ENCODE data around the gene TMEM107. TPM values are rescaled to one million over a fixed set of nuclear protein-coding genes. Genes with fewer than 3 reads are reported as not detected.
A peak's percentile ranks its signal among the peaks of the same experiment; 100 is the strongest.

Gene TMEM107
- total and polyA plus RNA-seq, 10 of the 15 experiments (the other 5 are each of a cell fraction or from before 2014, with no cell fraction given): 7.9 to 38.7 (median 22.9) TPM

DNA sequence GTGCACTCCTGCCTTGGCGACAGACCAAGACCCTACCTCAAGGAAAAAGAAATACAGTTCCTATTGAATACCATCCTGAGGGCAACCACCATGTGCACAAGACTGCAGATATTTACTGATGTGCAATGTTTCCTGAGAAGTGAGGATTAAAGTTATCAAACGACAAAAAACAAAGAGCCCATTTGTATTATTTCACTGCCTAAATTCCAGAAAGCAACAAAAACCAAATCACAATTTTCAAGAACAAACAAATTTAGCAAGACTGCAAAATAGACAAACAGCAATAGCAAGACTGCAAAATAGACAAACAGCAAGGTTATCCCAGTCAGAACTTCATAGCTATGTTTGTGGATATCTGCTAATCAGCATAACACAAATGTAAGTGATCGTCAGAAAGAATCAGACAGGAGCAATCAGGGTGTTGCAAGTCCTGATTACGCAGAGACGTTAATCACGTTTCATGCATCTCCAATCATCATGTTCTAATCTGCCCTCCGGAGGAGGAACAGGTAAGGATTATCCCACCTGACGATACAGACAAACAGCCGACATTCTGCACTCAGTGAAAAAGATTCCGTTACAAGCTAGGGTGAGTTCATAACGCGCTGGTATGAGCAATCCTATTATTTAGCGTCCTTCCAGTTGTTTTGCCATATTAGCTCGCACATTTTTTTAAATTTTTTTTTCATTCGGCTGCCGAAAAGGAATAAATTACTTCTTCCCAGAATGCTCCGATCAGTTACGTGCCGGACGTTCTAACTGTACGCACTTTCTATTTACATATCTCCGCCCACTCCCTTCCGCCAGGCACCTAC lies 2.9 kb downstream of the TMEM107 start:
- Histone ChIP-seq H3K9ac (ENCODE audit: control insufficient read depth, insufficient read depth, low read length) (peak overlapping the region; percentile 88), H3K4me3 (peak overlapping the region; percentile 65), H3K4me2 (ENCODE audit: control insufficient read depth, insufficient read depth) (peak overlapping the region; percentile 99), H3K79me2 (ENCODE audit: control insufficient read depth, insufficient read depth, low read length) (peaks cover 3% of the 10 kb centered on the region; the same call in 1 of the 2 replicates), H3K27ac (ENCODE audit: control insufficient read depth, insufficient read depth) (peak overlapping the region; percentile 99), H3K27me3 (replicated peaks in 1 of 2; ENCODE audit: control insufficient read depth in 2 of 2, insufficient read depth in 2 of 2, low read length in 1 of 2) (no peaks in the 10 kb centered on the region), H4K20me1 (ENCODE audit: control insufficient read depth, insufficient read depth) (no peaks in the 10 kb centered on the region), H3K36me3 (ENCODE audit: control insufficient read depth in 2 of 2, insufficient read depth in 2 of 2, low read length in 1 of 2) (no peaks in the 10 kb centered on the region), H3K4me1 (ENCODE audit: control insufficient read depth, insufficient read depth, low read length) (peaks cover 14% of the 10 kb centered on the region), H2AFZ (ENCODE audit: control insufficient read depth, low read depth, low read length) (peak overlapping the region; percentile 89), H3K9me3 (replicated peaks; ENCODE audit: control insufficient read depth, insufficient read depth, low read length) (no peaks in the 10 kb centered on the region)
- SMC1A ChIA-PET (ENCODE audit: uncharacterized antibody, unreplicated experiment): interaction anchor here (0.9 to 1.9 kb wide), 12 partner anchors 9 to 74 kb away, joined by 3 to 7 read pairs (median 5); partner anchors contain the start of genes AURKB and CTC1
- DNase-seq (ENCODE audit: low read depth, low spot score) (peak; percentile 98), ATAC-seq (peak; percentile 86), FAIRE-seq (peak; percentile 94)
- RAD21 ChIA-PET (ENCODE audit: unreplicated experiment): interaction anchor here (0.6 to 1.9 kb wide), 14 partner anchors 9 to 75 kb away, joined by 3 to 12 read pairs (median 6); partner anchors contain the start of genes BORCS6, CTC1 and PFAS
- CTCF ChIA-PET: interaction anchor here (0.9 to 2.0 kb wide), 9 partner anchors 9 to 128 kb away, joined by 3 to 10 read pairs (median 5); no protein-coding TSS in a partner anchor
- under 1% methylated on average over 23 of the region's 23 CpGs for WGBS (ENCODE audit: insufficient coverage, insufficient replicate concordance, low lambda C conversion rate, missing lambda C conversion rate)
- in situ Hi-C loops (cut with MboI): no loop called here
- POLR2A ChIA-PET: interaction anchor here (0.6 to 2.4 kb wide), 20 partner anchors 9 to 392 kb away, joined by 3 to 31 read pairs (median 6); partner anchors contain the start of genes BORCS6, CTC1, HES7 and RANGRF
- intact Hi-C loops (cut with micrococcal nuclease; ENCODE audit: unreplicated experiment): loop anchor here (1.0 to 5.0 kb wide), 3 partner anchors 35 to 54 kb away; no protein-coding TSS in a partner anchor
- TSS peak; percentile 100 for BruUV-seq (replicated peaks)
- TF ChIP-seq CHD4 (IDR thresholded peaks at IDR 0.05) (no peak), RB1 (IDR thresholded peaks at IDR 0.05; ENCODE audit: borderline replicate concordance) (peak; percentile 75; the same call in 1 of the 2 replicates), SRF (IDR thresholded peaks at IDR 0.05; ENCODE audit: low read depth in 2 of 2, low read length in 2 of 2) (peak in 1 of 2 experiments; percentile 57; a peak in 1 of 4 replicates), HDGF (IDR thresholded peaks at IDR 0.05) (no peak)
- TF ChIP-seq, protein P1, sequence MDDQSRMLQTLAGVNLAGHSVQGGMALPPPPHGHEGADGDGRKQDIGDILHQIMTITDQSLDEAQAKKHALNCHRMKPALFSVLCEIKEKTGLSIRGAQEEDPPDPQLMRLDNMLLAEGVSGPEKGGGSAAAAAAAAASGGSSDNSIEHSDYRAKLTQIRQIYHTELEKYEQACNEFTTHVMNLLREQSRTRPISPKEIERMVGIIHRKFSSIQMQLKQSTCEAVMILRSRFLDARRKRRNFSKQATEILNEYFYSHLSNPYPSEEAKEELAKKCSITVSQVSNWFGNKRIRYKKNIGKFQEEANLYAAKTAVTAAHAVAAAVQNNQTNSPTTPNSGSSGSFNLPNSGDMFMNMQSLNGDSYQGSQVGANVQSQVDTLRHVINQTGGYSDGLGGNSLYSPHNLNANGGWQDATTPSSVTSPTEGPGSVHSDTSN (IDR thresholded peaks at IDR 0.05; ENCODE audit: insufficient replicate concordance, low read depth, low read length): peak; percentile 84
- TF ChIP-seq, protein P2, sequence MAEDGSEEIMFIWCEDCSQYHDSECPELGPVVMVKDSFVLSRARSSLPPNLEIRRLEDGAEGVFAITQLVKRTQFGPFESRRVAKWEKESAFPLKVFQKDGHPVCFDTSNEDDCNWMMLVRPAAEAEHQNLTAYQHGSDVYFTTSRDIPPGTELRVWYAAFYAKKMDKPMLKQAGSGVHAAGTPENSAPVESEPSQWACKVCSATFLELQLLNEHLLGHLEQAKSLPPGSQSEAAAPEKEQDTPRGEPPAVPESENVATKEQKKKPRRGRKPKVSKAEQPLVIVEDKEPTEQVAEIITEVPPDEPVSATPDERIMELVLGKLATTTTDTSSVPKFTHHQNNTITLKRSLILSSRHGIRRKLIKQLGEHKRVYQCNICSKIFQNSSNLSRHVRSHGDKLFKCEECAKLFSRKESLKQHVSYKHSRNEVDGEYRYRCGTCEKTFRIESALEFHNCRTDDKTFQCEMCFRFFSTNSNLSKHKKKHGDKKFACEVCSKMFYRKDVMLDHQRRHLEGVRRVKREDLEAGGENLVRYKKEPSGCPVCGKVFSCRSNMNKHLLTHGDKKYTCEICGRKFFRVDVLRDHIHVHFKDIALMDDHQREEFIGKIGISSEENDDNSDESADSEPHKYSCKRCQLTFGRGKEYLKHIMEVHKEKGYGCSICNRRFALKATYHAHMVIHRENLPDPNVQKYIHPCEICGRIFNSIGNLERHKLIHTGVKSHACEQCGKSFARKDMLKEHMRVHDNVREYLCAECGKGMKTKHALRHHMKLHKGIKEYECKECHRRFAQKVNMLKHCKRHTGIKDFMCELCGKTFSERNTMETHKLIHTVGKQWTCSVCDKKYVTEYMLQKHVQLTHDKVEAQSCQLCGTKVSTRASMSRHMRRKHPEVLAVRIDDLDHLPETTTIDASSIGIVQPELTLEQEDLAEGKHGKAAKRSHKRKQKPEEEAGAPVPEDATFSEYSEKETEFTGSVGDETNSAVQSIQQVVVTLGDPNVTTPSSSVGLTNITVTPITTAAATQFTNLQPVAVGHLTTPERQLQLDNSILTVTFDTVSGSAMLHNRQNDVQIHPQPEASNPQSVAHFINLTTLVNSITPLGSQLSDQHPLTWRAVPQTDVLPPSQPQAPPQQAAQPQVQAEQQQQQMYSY (CRISPR knock-in tag; IDR thresholded peaks at IDR 0.05): peak; percentile 98
- TF ChIP-seq, protein P3, sequence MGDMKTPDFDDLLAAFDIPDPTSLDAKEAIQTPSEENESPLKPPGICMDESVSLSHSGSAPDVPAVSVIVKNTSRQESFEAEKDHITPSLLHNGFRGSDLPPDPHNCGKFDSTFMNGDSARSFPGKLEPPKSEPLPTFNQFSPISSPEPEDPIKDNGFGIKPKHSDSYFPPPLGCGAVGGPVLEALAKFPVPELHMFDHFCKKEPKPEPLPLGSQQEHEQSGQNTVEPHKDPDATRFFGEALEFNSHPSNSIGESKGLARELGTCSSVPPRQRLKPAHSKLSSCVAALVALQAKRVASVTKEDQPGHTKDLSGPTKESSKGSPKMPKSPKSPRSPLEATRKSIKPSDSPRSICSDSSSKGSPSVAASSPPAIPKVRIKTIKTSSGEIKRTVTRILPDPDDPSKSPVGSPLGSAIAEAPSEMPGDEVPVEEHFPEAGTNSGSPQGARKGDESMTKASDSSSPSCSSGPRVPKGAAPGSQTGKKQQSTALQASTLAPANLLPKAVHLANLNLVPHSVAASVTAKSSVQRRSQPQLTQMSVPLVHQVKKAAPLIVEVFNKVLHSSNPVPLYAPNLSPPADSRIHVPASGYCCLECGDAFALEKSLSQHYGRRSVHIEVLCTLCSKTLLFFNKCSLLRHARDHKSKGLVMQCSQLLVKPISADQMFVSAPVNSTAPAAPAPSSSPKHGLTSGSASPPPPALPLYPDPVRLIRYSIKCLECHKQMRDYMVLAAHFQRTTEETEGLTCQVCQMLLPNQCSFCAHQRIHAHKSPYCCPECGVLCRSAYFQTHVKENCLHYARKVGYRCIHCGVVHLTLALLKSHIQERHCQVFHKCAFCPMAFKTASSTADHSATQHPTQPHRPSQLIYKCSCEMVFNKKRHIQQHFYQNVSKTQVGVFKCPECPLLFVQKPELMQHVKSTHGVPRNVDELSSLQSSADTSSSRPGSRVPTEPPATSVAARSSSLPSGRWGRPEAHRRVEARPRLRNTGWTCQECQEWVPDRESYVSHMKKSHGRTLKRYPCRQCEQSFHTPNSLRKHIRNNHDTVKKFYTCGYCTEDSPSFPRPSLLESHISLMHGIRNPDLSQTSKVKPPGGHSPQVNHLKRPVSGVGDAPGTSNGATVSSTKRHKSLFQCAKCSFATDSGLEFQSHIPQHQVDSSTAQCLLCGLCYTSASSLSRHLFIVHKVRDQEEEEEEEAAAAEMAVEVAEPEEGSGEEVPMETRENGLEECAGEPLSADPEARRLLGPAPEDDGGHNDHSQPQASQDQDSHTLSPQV (IDR thresholded peaks at IDR 0.05): 0 out of 2 replicates have a peak, but pooled peaks have one; percentile 62
- TF ChIP-seq, protein P4, sequence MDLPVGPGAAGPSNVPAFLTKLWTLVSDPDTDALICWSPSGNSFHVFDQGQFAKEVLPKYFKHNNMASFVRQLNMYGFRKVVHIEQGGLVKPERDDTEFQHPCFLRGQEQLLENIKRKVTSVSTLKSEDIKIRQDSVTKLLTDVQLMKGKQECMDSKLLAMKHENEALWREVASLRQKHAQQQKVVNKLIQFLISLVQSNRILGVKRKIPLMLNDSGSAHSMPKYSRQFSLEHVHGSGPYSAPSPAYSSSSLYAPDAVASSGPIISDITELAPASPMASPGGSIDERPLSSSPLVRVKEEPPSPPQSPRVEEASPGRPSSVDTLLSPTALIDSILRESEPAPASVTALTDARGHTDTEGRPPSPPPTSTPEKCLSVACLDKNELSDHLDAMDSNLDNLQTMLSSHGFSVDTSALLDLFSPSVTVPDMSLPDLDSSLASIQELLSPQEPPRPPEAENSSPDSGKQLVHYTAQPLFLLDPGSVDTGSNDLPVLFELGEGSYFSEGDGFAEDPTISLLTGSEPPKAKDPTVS (IDR thresholded peaks at IDR 0.05; ENCODE audit: low read depth, low read length): peak; percentile 79
